ENCODE data around the gene ZDHHC3. TPM values are rescaled to one million over a fixed set of nuclear protein-coding genes. Genes with fewer than 3 reads are reported as not detected.
A peak's percentile ranks its signal among the peaks of the same experiment; 100 is the strongest.

The ZDHHC3 gene
- total RNA-seq, 1 donor from 2014 or later: 41.2 TPM

- no peak for DNase-seq (ENCODE audit: low spot score)
- no peaks in the 10 kb centered on the region for H4K20me1 ChIP-seq (ENCODE audit: low read depth)
- no peaks in the 10 kb centered on the region for H3K4me1 ChIP-seq
- TF ChIP-seq EZH2 (IDR thresholded peaks at IDR 0.05) (no peak), EZH2phosphoT487 (IDR thresholded peaks at IDR 0.05) (no peak), CTCF (IDR thresholded peaks at IDR 0.05) (no peak)
- H3K4me2 ChIP-seq: no peak overlapping the region
- H3K36me3 ChIP-seq: peaks cover 5% of the 10 kb centered on the region
- H3K4me3 ChIP-seq: no peak overlapping the region
- no peaks in the 10 kb centered on the region for H3K27me3 ChIP-seq
- H3K9me3 ChIP-seq (ENCODE audit: low read depth): no peaks in the 10 kb centered on the region
- Mint-ChIP-seq H3K36me3 (peaks cover 29% of the 10 kb centered on the region), H3K4me1 (no peaks in the 10 kb centered on the region), H3K27me3 (ENCODE audit: insufficient read depth, low read depth) (peaks cover 2% of the 10 kb centered on the region), H3K9me3 (no peaks in the 10 kb centered on the region), H3K27ac (no peak overlapping the region), H3K4me3 (no peak overlapping the region)
- no peak overlapping the region for H3K9ac ChIP-seq
- H3K79me2 ChIP-seq (ENCODE audit: low read depth): peaks cover 4% of the 10 kb centered on the region
- no peaks in the 10 kb centered on the region for H3F3A ChIP-seq (ENCODE audit: low read depth)
- no peak overlapping the region for H3K27ac ChIP-seq
- no peak overlapping the region for H2AFZ ChIP-seq (replicated peaks)
Measured at GRCh38 chr3:44939581-44940036, 36.4 kb downstream of the ZDHHC3 start.

- H3K27me3 Mint-ChIP-seq (ENCODE audit: insufficient read depth, low read depth): peaks cover 6% of the 10 kb centered on the region
- Histone ChIP-seq H3K4me3 (no peak overlapping the region), H3K9me3 (ENCODE audit: low read depth) (no peaks in the 10 kb centered on the region), H3K9ac (no peak overlapping the region), H3K4me2 (peak overlapping the region; percentile 66), H3K36me3 (peaks cover 5% of the 10 kb centered on the region), H3K27me3 (no peaks in the 10 kb centered on the region), H3K27ac (peak overlapping the region; percentile 91), H4K20me1 (ENCODE audit: low read depth) (no peaks in the 10 kb centered on the region), H3K79me2 (ENCODE audit: low read depth) (peaks cover 4% of the 10 kb centered on the region), H3K4me1 (peaks cover 27% of the 10 kb centered on the region), H3F3A (ENCODE audit: low read depth) (peaks cover 15% of the 10 kb centered on the region), H2AFZ (replicated peaks) (no peak overlapping the region)
- peaks cover 22% of the 10 kb centered on the region for H3K4me1 Mint-ChIP-seq
- H3K9me3 Mint-ChIP-seq: no peaks in the 10 kb centered on the region
- H3K36me3 Mint-ChIP-seq: peaks cover 27% of the 10 kb centered on the region
- TF ChIP-seq EZH2phosphoT487 (IDR thresholded peaks at IDR 0.05) (no peak), EZH2 (IDR thresholded peaks at IDR 0.05) (no peak), CTCF (IDR thresholded peaks at IDR 0.05) (no peak)
- peak overlapping the region; percentile 94 for H3K27ac Mint-ChIP-seq
- no peak overlapping the region for H3K4me3 Mint-ChIP-seq
- no peak for DNase-seq (ENCODE audit: low spot score)
Measured at GRCh38 chr3:44932986-44933944, 42.7 kb downstream of the ZDHHC3 start.

GRCh38 chr3:44932271-44932670 is 43.7 kb downstream of the ZDHHC3 start:
- Mint-ChIP-seq H3K27me3 (ENCODE audit: insufficient read depth, low read depth) (peaks cover 4% of the 10 kb centered on the region), H3K4me1 (peaks cover 22% of the 10 kb centered on the region), H3K4me3 (no peak overlapping the region), H3K9me3 (no peaks in the 10 kb centered on the region), H3K27ac (peak overlapping the region; percentile 94), H3K36me3 (peaks cover 26% of the 10 kb centered on the region)
- Histone ChIP-seq H3K9ac (no peak overlapping the region), H2AFZ (replicated peaks) (no peak overlapping the region), H3K36me3 (peaks cover 5% of the 10 kb centered on the region), H3K4me1 (peaks cover 27% of the 10 kb centered on the region), H3K4me2 (peak overlapping the region; percentile 66), H3K79me2 (ENCODE audit: low read depth) (peaks cover 4% of the 10 kb centered on the region), H3K9me3 (ENCODE audit: low read depth) (no peaks in the 10 kb centered on the region), H3F3A (ENCODE audit: low read depth) (peaks cover 15% of the 10 kb centered on the region), H3K4me3 (no peak overlapping the region), H4K20me1 (ENCODE audit: low read depth) (no peaks in the 10 kb centered on the region), H3K27me3 (no peaks in the 10 kb centered on the region), H3K27ac (peak overlapping the region; percentile 91)
- DNase-seq (ENCODE audit: low spot score): peak; percentile 70
- TF ChIP-seq EZH2 (IDR thresholded peaks at IDR 0.05) (no peak), EZH2phosphoT487 (IDR thresholded peaks at IDR 0.05) (no peak), CTCF (IDR thresholded peaks at IDR 0.05) (no peak)

All from neural progenitor cell (in vitro differentiated cells).